CD4-positive, alpha-beta T cell treated with Interleukin-10 for 1 hour (primary cell): ENCODE results near the gene ABLIM3.

ENCODE experiments used
- DNase-seq: peaks from one replicate; pipeline ENCODE4 v3.0.0-alpha.2; 2020

ABLIM3 gene

DNA sequence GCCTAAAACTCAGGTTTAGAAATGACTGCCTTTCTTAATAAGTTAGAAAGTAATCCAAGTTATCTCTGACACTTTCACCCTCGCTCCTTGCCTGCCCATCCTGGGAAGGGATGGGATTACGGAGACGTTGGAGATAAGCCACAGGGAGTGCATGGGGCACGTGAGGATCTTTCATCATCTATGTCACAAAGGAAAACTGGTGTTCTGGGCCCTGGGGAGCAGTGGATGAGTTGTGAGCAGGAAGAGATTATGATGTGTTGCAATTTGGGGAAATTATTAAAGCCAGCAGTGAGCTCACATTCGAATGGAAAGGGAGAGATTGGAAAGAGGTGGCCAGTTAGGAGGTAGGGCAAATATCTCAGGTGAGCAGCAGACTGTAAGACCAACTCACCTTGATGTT is 143.2 kb downstream of the ABLIM3 start:
- DNase-seq = no peak

DNA sequence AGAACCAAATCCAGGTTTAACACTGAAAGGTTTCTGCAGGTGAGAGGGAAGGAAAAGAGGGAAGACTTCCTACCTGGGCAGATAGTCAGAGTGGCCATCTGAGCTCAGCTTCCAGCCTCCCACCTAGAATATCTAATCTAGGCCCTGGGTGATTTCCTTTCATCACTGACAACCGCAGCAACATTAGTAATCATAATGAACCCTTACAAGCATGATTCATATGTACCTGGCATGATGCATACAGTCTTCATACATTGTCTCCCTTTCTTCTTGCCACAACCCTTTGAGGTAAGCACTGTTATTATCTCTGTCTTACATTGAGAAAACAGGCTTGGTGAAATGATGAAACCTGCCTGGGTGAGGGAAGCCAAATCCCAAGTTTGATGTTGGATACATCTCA is 143.9 kb downstream of the ABLIM3 start:
- no peak for DNase-seq

DNA sequence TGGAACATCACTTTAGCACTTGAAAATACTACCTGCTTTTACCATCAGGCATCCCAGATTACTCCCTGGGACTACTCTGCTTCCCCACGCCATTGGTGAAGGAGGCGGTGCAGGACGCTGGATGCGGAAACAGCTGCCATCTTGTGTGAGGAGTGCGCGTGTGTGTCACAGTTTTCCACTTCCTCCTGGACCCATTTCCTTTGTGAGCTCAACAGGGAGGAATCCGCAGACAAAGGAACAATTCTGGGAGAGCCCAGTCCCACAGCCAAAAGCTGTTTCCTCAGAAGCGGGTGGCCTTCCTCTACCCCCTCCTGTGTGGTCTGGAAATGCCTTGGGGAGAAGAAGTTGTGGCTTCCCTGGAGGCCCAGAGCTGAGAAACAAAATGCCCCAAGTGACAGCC is 147.1 kb downstream of the ABLIM3 start:
- DNase-seq = no peak

DNA sequence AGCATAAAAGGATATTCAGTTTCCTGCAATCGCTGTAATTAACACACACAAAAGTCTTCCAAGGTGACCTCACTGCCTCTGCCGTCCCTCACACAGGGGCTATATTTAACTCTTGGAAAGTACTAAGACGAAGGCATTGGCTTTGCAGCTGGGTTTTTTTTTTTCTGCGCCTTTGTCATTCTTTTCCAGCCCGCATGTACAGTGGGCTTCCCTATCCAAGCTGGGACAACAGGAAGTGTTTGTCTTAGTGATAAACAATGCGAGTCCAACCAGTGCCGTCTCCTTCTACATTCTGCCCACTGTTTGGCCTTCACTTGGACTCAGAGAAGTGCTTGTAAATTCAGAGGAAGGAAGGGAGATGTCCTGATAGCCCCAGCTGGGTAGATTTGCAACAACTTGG is 148.0 kb downstream of the ABLIM3 start:
- no peak for DNase-seq

DNA sequence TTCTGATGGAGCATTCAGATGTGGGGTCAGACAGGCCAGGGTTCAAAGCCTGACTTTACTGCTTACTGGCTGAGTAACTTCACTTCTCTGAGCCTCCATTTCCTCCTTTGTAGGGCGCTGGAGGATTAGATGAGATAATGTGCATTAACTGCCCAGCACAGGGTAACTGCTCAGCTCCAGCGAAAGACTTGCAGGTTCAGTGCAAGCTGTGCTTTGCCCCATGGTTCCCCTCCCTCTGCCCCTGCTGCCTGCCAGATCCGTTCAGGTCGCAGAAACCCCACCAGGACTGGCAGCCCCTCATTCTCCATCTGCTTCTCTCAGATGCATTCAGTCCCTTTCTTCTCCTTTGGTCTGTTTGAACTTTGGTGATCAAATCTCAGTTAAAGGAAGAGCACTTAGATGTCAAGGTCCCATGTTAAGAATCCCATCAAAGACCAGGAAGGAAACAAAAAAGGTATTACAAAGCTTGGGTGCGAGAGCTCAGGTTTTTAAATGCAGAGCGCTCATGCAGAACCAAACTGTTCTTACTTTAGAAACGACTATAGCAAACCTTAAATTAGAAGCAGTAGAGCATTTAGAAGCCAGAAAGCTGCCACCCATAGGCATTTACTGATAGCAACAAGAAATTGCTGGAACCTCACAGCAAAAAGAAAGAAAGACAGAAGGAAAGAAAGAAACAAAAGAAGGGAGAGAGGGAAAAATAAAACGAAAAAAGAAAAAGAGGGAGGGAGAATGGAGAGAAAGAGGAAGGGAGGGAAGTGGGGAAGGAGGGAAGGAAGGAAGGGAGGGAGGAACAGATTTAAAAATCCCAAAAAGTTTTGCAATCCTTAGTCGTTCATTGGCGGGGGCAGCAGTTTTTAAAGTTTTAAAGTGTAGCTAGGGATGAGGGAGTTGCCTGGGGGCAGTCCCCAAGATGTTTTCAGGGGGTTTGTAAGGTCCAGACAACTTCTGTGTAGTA is 153.9 kb downstream of the ABLIM3 start:
- no peak for DNase-seq

DNA sequence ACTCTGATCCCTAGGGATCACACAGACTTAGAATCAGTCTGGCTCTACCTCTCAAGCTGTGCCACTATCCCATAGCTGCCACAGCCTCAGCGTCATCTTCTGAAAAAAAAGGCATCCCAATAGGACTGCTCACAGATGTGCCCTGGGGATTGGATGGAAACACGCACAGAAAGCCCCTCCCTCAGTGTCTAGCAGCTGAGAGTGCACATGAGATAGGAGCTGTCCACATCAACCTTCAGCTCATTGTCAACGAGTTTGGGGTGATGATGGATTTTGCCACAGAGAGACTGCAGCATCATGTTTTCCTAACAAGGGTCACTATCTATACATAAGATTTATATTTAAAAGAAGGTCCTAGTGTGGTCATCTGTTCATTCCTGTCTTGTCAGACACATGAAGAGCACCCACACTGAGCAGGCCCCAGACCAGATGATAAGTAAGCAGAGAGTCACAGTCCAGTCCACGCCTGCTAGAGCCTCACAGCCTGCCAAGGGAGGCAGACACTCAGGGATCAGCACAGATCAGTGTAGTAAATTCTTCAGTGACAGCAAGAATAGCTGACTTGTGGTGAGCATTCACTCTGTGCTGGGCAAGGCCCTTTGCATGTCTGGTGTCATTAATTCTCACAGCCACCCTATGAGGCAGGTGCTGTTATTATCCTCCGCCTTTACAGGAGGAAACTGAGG is 156.2 kb downstream of the ABLIM3 start:
- DNase-seq = no peak

DNA sequence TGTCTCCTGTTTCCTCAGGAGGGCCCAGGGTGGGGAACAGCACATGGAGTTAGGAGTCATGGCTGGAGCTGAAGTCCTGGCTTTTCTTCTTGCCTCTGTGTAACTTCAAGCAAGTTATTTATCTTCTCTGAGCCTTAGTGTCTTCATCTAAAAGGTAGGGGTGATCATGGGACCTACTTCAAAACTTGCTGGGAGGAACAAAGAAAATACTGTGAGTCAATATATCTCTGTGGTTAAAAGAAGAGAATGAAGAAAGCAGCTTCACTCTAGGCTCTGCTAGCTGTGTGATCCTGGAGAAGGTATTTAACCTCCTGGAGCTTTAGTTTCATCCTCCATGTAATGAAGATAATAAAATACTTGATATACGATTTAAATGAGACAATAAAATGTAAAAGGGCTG is 156.9 kb downstream of the ABLIM3 start:
- DNase-seq = no peak

DNA sequence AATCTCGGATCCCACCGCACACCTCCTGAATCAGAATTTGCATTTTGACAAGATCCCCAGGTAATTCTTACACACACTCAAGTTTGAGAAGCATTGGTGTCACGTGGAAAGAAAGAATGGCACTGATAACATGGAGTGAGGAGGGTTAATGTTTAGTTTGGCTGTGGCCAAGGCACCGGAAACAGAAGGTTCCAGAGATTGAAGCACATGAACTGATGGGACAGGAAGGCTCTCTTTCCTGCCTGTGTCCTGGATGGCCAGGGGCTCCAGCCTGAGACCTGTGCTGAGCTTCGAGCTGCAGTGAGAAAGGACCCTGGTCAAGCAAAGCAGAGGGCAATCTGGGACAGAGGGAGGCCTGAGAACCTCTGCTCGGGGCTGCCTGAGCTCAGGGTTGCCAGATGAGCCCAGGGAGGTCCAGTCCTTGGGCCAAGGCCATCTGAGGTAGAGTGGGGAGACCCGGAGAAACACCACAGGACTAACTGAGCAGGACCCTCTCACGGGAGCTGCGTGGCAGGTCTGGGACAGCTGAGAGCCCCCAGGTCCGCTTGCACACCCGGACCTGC is 157.6 kb downstream of the ABLIM3 start:
- no peak for DNase-seq

DNA sequence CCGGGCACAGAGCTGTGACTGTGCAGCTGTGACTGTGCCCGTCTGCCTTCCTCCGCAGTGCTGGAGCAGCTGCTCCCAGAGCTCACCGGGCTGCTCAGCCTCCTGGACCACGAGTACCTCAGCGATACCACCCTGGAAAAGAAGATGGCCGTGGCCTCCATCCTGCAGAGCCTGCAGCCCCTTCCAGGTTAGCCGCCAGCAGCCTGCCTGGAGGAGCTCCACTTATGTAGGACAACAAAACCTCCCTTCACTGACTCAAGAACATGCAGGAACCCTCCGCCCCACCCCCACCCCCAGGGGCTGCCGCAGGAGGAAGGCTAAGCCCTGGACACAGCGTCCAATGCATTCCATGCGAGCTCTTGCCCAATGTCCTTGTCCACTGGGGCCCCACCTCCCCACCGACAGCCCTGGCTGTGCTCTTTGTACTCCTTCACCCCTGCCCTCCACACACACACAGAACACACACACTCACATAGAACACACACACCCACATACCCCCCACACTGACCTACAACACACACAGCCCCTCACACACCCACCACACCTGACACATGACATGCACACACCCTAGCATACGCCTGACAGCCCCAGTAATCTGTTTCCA is 158.3 kb downstream of the ABLIM3 start:
- DNase-seq = no peak

DNA sequence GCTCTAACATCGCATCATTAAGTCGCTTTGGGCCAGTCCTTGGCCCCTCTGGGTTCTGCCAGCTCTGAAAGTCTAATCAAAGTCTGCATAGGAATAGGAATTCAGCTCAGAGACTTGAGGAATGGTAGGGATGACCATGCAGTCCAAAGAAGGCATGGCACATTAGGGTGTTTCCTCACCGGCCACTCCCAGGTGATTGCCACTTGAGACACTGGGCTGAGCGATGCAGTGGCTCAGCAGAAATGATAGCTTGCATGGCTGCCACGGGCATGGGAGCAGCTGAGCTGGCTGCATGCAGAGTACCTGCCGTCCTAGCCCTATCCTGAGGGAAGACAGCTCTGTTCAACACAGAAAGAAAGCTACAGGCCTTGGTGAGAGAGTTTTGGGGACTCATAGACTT is 159.1 kb downstream of the ABLIM3 start:
- DNase-seq = no peak

DNA sequence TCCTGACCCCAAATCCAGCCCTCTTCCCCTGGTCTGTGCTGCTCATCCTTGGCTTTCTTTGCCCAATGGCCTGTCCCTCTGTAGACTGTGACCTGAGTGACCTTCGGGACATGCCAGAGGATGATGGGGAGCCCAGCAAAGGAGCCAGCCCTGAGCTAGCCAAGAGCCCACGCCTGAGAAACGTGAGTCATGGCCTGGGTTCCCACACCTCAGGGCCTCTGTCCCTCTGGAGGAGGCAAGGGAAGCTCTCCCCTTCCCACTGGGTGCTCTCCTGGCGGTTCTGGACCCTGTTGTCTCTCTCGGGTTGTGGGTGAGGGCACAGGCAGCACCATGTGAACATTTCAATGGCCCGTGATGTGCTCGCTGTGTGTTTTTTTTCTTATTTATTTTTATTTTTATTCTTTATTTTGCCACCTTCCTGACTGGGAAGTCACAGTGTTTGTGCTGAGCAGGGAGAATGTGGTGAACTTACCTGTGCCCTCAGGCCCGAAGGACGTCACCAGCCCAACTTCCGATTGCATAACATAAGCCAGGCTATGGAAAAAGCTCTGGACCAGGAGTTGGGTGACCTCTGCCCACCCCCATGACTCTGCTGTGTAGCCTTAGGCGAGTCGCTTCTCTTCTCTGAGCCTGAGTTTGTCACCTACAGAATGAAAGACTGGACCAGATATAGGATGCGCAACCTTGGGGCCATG is 159.9 kb downstream of the ABLIM3 start:
- DNase-seq = no peak

DNA sequence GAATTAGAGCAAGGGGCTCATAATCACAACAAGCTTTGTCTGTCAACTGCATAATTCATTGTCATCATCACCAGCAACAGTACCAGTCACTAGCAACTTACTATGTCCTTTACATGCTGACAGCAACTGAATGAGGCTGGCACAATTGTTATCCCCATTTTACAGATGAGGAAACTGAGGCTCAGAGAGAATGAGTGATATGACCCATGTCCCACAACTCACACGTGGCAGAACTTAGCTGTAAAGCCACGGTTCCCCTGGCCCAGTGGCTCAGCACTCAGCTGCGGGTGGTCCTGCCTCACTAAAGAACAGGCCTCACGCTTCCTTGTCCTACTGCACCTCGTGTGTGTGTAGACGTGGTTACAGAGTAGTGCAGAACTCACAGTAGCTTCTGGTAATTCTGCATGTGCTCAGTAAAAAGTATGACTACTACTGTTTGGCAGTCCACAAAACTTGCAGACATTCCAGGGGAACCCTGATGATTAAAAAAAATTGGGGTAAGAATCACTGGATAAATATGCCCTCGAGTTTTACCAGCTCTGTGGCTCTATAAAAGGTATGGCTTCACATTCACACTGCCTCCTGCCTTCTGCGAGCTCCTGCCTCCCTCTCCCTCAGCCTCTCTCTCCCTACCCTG is 160.6 kb downstream of the ABLIM3 start:
- no peak for DNase-seq

DNA sequence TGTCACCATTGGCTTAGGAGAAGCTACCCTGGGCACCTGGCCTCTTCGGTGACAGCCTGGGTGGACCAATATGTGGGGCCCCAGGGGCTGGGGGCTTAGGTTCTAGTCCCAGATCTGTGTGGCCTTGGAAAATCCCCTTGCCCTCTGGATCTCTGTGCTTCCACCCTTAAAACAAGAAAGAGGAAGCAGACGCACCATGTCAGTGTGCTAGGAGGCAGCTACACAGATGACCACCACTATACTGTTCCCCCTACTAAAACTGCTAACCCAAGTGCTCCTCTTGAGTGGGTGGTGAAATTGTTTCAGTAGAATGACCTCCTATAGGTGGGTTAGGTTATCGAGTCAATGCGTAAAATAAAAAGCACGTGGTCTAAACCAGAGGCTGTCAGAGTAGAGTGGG is 161.3 kb downstream of the ABLIM3 start:
- DNase-seq = no peak

DNA sequence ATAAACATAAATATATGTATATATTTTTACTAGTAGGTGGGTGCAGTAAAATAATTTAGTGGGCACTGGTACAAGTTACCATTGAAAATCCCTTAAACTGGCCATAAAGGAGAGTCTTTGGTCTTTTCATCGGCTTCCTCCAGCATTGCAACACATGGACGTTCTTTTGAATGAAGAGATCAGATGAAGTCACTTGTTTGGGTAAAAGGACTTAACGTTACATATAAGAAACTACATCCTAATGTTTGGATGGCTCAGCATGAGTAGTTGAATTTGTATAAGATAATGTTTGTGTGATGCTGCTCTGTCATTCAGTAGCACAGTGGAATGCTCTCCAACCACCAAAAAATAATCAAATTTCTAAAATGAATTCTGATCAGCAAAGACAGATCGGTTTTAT is 161.9 kb downstream of the ABLIM3 start:
- no peak for DNase-seq

DNA sequence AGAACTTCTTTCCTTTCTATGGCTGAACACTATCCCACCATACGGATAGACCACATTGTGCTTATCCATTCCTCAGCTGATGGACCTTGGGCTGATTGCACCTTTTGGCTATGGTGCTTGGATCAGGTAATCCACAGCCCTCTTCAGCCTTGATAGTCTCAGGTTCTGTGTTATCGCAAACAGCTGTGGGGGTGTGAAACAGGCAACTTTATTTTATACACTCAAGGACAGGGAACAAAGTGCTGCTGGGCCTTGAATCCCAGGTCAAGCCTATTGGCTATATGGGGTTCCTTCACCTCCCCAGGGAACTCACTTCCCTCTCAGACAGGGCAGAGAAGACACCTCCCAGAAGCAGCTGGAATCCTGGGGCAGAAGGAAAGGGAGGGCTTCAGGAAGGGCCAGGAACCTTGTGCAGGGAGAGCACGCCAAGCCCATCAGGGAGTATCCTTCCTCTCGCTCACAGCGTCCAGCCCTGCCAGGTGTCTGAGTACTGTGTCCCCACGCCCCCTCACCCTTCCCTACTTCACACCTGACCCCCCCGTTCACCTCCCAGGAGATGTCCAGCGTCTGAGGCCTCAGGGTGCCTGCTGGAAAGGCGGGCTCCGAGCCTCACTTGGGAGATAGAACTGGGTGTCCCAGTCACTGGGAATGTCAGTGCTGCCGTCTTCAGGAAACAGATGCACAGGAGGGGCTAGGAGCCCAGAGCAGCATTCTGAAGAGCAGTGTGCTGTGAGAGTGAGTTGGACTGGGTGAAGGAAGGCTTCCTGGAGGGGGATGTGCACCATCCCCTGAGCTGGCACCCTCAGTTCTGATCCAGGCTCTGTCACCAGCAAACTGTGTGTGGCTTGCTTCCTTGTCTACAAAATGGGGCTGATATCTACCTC is 163.1 kb downstream of the ABLIM3 start:
- no peak for DNase-seq

DNA sequence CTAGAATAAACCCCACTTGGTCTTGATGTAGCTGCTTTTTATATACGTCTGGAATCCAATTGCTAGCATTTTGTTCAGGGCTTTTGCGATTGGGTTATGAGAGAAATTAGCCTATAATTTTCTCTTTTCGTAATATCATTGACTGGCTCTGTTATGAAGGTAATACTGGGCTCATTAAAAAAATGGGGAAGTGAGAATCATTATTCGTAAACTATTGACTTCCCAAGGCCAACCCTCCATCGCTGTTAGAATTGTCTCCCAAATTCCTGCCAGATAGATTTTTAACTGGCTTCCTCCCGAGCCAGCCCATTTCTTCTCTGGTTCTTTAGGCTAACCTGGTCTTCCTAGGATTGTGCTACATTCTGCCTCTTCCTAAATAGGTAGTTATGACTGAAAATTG is 168.1 kb downstream of the ABLIM3 start:
- no peak for DNase-seq
